Measurements from ENCODE around the gene NLRC5.

- TF ChIP-seq CTCF (IDR thresholded peaks at IDR 0.05; ENCODE audit: low read depth, low read length) (no peak), MAX (IDR thresholded peaks at IDR 0.05; ENCODE audit: low read depth, low read length) (no peak), MYC (IDR thresholded peaks at IDR 0.05; ENCODE audit: low read depth, low read length) (no peak)
These were observed 7.6 kb upstream of the NLRC5 start for GRCh38 chr16:56981729-56982271.

All from NB4 (cell line).